ENCODE results near the gene COL15A1. TPM values are rescaled to one million over a fixed set of nuclear protein-coding genes. Genes with fewer than 3 reads are reported as not detected.
"Not testable (repeated sequence)": the region's sequence is repeated elsewhere in the genome, so short reads cannot be mapped to it uniquely, and the experiment has no call there.

Gene COL15A1
- total RNA-seq, 1 donor from 2014 or later, result 0.07 TPM

GRCh38 chr9:99006979-99007378, 63.3 kb downstream of the COL15A1 start:
- no peak for TF ChIP-seq CTCF (IDR thresholded peaks at IDR 0.05)
- ChIA-PET POLR2A (no interaction called here), CTCF (interaction anchor here (2.6 kb wide), 1 partner anchor 133 kb away, joined by 15 read pairs; no protein-coding TSS in a partner anchor)
- Mint-ChIP-seq H3K9me3 (peaks cover 6% of the 10 kb centered on the region), H3K27me3 (no peaks in the 10 kb centered on the region), H3K4me3 (no peak overlapping the region), H3K36me3 (ENCODE audit: low read depth) (no peaks in the 10 kb centered on the region), H3K27ac (no peak overlapping the region), H3K4me1 (no peaks in the 10 kb centered on the region)
- ATAC-seq (ENCODE audit: low read depth) (no peak), DNase-seq (no peak)
- intact Hi-C loops (cut with micrococcal nuclease), result no loop called here

- peaks cover 3% of the 10 kb centered on the region for H3K36me3 Mint-ChIP-seq (ENCODE audit: low read depth)
- ChIA-PET POLR2A (no interaction called here), CTCF (interaction anchor here (1.2 kb wide), 1 partner anchor 132 kb away, joined by 3 read pairs; no protein-coding TSS in a partner anchor)
- H3K27ac Mint-ChIP-seq, result no peak overlapping the region
- H3K4me3 Mint-ChIP-seq, result no peak overlapping the region
- H3K27me3 Mint-ChIP-seq, result no peaks in the 10 kb centered on the region
- no peak for ATAC-seq (ENCODE audit: low read depth)
- H3K9me3 Mint-ChIP-seq, result peaks cover 10% of the 10 kb centered on the region
- no peak for DNase-seq
- intact Hi-C loops (cut with micrococcal nuclease), result no loop called here
- no peak for TF ChIP-seq CTCF (IDR thresholded peaks at IDR 0.05)
- H3K4me1 Mint-ChIP-seq, result no peaks in the 10 kb centered on the region
Measured at GRCh38 chr9:99008203-99008602, 64.5 kb downstream of the COL15A1 start.

- intact Hi-C loops (cut with micrococcal nuclease); ATAC-seq (ENCODE audit: low read depth); H3K27me3 Mint-ChIP-seq; H3K27ac Mint-ChIP-seq; CTCF ChIA-PET; H3K4me3 Mint-ChIP-seq; DNase-seq; POLR2A ChIA-PET; H3K36me3 Mint-ChIP-seq (ENCODE audit: low read depth): not testable (repeated sequence)
- peaks cover 11% of the 10 kb centered on the region for H3K4me1 Mint-ChIP-seq
- peaks cover 10% of the 10 kb centered on the region for H3K9me3 Mint-ChIP-seq
Measured at GRCh38 chr9:99010393-99010792, 66.7 kb downstream of the COL15A1 start.

- ATAC-seq (ENCODE audit: low read depth) (no peak), DNase-seq (no peak)
- CTCF ChIA-PET, result interaction anchor here (0.7 to 2.1 kb wide), 4 partner anchors 10 to 221 kb away, joined by 3 to 6 read pairs (median 4); no protein-coding TSS in a partner anchor
- no peak overlapping the region for H3K27ac Mint-ChIP-seq
- H3K9me3 Mint-ChIP-seq, result peaks cover 10% of the 10 kb centered on the region
- peaks cover 11% of the 10 kb centered on the region for H3K4me1 Mint-ChIP-seq
- no peaks in the 10 kb centered on the region for H3K27me3 Mint-ChIP-seq
- TF ChIP-seq CTCF (IDR thresholded peaks at IDR 0.05), result no peak
- intact Hi-C loops (cut with micrococcal nuclease), result no loop called here
- H3K4me3 Mint-ChIP-seq, result no peak overlapping the region
- POLR2A ChIA-PET, result interaction anchor here (0.7 kb wide), 2 partner anchors 35 to 121 kb away, joined by 5 to 7 read pairs; no protein-coding TSS in a partner anchor
- peaks cover 3% of the 10 kb centered on the region for H3K36me3 Mint-ChIP-seq (ENCODE audit: low read depth)
Measured at GRCh38 chr9:99011161-99011709, 67.5 kb downstream of the COL15A1 start.

- H3K9me3 Mint-ChIP-seq, result peaks cover 10% of the 10 kb centered on the region
- H3K4me1 Mint-ChIP-seq, result peaks cover 11% of the 10 kb centered on the region
- no peak for TF ChIP-seq CTCF (IDR thresholded peaks at IDR 0.05)
- no peaks in the 10 kb centered on the region for H3K27me3 Mint-ChIP-seq
- no peak for DNase-seq
- H3K27ac Mint-ChIP-seq, result no peak overlapping the region
- ATAC-seq (ENCODE audit: low read depth), result peak; percentile 37
- intact Hi-C loops (cut with micrococcal nuclease), result no loop called here
- H3K4me3 Mint-ChIP-seq, result no peak overlapping the region
- H3K36me3 Mint-ChIP-seq (ENCODE audit: low read depth), result peaks cover 3% of the 10 kb centered on the region
- ChIA-PET POLR2A (interaction anchor here (0.9 kb wide), 1 partner anchor 91 kb away, joined by 3 read pairs; no protein-coding TSS in a partner anchor), CTCF (interaction anchor here (1.4 to 2.1 kb wide), 2 partner anchors 16 to 165 kb away, joined by 3 to 6 read pairs; no protein-coding TSS in a partner anchor)
Measured at GRCh38 chr9:99012957-99013512, 69.3 kb downstream of the COL15A1 start.

Data from activated B cell treated with CpG ODN at 0.5 μM for 24 hours (primary cell).